Head of caudate nucleus (tissue), 42 donors: ENCODE data around the gene GPR18.
"Not testable (repeated sequence)": the region's sequence is repeated elsewhere in the genome, so short reads cannot be mapped to it uniquely, and the experiment has no call there.

ENCODE experiments used
- DNase-seq, 42 donors: peaks; one replicate each; pipeline versions ENCODE4 v3.0.0 to v3.0.0-alpha.2; 2020 to 2021; ENCODE audit warnings: mixed read lengths in 7 of 42
- intact Hi-C: fragments of 100-400 bp; cut with DNase I; formaldehyde crosslinking; loops from one replicate; pipeline ENCODE4 v1.15.0; 2022

The GPR18 gene

GRCh38 chr13:99250982-99251825 lies 7.0 kb downstream of the GPR18 start:
- no peak for DNase-seq
- intact Hi-C loops, result no loop called here

DNA sequence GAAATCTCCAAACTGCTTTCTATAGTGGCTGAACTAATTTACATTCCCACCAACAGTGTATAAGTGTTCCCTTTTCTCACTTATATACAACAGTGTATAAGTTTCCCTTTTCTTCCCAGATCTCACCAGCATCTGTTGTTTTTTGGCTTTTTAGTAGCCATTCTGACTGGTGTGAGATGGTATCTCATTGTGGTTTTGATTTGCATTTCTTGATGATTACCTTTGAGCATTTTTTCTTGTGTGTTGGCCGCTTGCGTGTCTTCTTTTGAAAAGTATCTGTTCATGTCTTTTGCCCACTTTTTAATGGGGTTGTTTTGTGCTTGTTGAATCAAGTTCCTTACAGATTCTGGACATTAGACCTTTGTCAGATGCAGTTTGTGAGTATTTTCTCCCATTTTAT lies 8.6 kb downstream of the GPR18 start:
- DNase-seq, intact Hi-C loops: not testable (repeated sequence)

DNA sequence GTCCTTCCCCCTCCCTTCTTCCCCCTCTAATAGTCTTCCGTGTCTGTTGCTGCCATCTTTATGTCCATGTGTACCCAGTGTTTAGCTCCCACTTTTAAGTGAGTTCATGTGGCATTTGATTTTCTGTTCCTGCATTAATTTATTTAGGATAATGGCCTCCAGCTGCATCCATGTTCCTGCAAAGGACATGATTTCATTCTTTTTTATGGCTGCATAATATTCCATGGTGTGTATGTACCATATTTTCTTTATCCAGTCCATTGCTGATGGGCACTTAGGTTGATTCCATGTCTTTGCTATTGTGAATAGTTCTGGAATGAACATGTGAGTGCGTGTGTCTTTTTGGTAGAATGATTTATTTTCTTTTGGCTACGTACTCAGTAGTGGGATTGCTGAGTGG lies 9.0 kb downstream of the GPR18 start:
- DNase-seq, intact Hi-C loops: not testable (repeated sequence)

- intact Hi-C loops, result no loop called here
Observed at GRCh38 chr13:99246100-99246499, 12.1 kb downstream of the GPR18 start.

GRCh38 chr13:99237981-99238662 lies 20.1 kb downstream of the GPR18 start:
- DNase-seq, result peak in 5 of 42 donors; percentile 11 to 49 (median 22)
- intact Hi-C loops, result no loop called here

More at GRCh38 chr13:99246100-99246499, 12.1 kb downstream of the GPR18 start:
- DNase-seq, result no peak

GRCh38 chr13:99231721-99232120 lies 26.5 kb downstream of the GPR18 start:
- intact Hi-C loops, result no loop called here

GRCh38 chr13:99230991-99231390 lies 27.2 kb downstream of the GPR18 start:
- intact Hi-C loops, result no loop called here
- DNase-seq, result no peak

More at GRCh38 chr13:99231721-99232120, 26.5 kb downstream of the GPR18 start:
- no peak for DNase-seq

DNA sequence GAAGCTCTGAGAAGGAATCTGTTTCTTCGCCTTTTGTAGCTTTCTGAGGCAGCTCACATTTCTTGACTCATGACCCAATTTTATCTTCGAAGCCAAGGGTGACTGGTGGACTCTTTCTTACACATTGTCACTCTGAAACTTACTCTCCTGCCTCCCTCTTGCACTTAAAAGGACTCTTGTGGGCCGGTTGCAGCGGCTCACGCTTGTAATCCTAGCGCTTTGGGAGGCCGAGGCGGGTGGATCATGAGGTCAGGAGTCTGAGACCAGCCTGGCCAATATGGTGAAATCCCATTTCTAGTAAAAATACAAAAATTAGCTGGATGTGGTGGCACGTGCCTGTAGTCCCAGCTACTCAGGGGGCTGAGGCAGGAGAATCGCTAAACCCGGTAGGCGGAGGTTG lies 27.6 kb downstream of the GPR18 start:
- intact Hi-C loops, DNase-seq: not testable (repeated sequence)

GRCh38 chr13:99228737-99229691 lies 29.2 kb downstream of the GPR18 start:
- intact Hi-C loops, result no loop called here
- no peak for DNase-seq

DNA sequence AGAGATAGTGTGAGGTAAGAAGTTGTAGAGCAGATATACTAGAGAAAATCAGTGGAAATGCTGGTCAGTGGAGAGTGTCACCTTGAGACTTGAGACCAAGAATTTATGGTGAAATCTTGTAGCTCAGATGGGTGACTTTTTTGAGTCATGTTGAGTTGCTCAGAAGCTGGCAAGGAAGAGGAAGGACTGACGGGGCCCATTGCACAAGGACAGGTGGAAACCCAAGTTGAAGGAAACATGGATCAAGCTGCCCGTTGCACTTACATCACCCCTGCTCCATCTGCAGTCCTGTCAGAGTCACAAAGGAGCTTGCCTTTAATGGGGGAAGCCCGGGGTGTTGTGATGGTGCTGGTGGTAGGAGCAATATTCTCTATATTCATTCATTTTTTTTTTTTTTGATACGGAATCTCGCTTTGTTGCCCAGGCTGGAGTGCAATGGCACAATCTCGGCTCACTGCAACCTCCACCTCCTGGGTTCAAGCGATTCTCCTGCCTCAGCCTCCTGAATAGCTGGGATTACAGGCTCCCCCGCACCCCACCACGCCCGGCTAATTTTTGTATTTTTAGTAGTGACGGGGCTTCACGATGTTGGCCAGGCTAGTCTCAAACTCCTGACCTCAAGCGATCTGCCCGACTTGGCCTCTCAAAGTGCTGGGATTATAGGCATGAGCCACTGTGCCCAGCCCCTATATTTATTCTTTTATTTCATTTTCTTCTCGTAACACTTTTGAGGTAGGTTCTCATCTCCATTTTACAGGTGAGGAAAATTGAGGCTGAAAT lies 30.1 kb downstream of the GPR18 start:
- no peak for DNase-seq
- intact Hi-C loops, result no loop called here

- no peak for DNase-seq
Observed at GRCh38 chr13:99227331-99227900, 30.8 kb downstream of the GPR18 start.

GRCh38 chr13:99226513-99226912 lies 31.7 kb downstream of the GPR18 start:
- intact Hi-C loops, result no loop called here
- DNase-seq, result no peak

More at GRCh38 chr13:99227331-99227900, 30.8 kb downstream of the GPR18 start:
- intact Hi-C loops, result no loop called here

- DNase-seq, result no peak
- intact Hi-C loops, result no loop called here
Observed at GRCh38 chr13:99225078-99225477, 33.1 kb downstream of the GPR18 start.

DNA sequence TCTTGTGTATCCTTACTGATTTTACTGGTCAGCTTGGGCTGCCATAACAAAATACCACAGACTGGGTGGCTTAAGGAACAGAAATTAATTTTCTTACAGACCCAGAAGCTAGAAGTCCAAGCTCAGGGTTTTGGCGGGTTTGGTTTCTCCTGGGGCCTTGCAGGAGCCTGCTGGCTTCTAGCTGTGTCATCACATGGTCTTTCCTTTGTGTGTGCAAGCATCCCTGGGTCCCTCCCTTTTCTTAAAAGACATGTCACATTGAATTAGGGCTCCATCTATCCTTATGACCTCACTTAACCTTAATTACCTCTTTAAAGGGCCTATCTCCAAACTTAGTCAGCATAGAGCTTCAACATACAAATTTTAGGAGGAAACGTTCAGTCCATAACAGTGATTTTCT lies 34.2 kb downstream of the GPR18 start:
- DNase-seq, result no peak
- intact Hi-C loops, result no loop called here

- intact Hi-C loops, result no loop called here
- DNase-seq, result no peak
Observed at GRCh38 chr13:99223587-99223986, 34.6 kb downstream of the GPR18 start.

DNA sequence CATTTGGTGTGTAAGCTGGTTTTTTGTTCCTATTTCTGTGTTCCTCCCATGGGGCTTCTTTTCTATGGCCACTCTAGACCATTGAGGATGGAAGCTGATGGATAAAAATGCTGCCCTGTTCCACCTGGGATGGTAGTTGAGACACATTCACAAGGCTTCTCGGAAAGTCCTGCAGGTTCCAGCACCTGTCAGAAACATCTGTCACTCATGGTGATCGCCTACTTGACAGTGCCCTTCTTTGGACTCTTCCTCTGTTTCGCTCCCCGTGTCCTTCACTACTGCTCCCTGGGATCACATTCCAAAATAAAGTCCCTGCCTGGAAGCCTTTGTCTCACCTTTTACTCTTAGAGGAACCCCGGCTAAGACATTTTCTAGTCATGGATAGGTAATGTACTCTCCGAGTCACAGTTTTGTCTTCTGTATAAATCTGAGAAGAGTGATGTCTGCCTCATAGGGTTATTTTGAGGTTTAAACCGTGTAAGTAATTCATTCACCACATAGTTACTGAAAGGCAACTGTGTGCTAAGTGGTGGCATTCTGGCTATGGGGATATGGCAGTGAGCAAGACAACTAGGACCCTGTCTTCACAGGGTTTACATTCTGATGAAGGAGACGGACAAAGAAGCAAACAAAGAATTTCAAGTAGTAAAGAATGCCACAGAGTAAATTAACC lies 36.5 kb downstream of the GPR18 start:
- no peak for DNase-seq
- intact Hi-C loops, result no loop called here

DNA sequence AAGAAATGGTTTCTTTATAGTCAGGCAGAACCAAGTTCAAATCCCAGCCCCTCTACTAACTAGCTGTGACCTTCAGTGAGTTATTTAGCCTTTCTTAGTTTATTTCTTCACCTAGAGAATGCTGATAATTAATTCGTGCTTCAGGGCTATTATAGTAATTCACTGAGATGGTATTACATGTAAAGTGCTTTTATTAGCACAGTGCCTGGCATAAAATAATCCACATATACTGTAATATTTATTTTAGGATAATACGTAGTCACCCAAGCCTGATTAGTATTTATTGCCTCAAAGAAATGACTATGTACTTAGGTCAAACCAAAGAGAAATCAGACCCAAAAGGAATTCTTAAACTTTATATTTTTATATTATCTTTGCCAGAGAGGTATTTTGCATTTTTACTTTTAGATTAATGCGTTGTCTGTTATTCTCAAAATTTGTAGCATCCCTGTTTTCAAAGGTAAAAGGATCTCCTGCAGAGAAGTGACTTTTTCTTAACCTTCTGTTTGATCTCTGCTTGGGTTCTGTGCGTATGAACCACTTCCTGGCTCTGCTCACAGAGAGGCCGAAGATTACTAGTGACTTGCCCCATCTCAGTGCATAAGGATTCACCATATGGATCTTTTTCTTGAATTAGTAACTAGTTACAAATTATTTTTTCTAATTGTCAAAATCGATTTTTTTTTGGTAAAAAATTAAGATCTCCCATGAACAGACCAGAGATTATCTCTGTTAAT lies 37.8 kb downstream of the GPR18 start:
- intact Hi-C loops, result no loop called here
- no peak for DNase-seq
